Ovary (tissue), 9 donors: ENCODE data around the gene PAN3. TPM values are rescaled to one million over a fixed set of nuclear protein-coding genes. Genes with fewer than 3 reads are reported as not detected.

Experiments
- DNase-seq, 5 donors: peaks; one replicate each; pipeline ENCODE4 v3.0.0-alpha.2; 2019 to 2020
- H3K27ac ChIP-seq, 2 donors: fragments of 200-600 bp; one replicate each; pipeline versions ENCODE4 v1.5.1 to v1.8.0; 2019 to 2022
- H3K27me3 ChIP-seq: fragments of 200-600 bp; one replicate; pipeline ENCODE4 v1.8.0; 2022
- H3K36me3 ChIP-seq: fragments of 200-600 bp; sonication (generic); one replicate; pipeline ENCODE4 v1.5.1; 2019
- H3K4me1 ChIP-seq: one replicate; pipeline ENCODE4 v1.8.1; 2013; ENCODE audit warnings: mild to moderate bottlenecking, moderate library complexity; ENCODE audit not compliant: insufficient read depth
- H3K4me3 ChIP-seq: fragments of 200-600 bp; sonication (generic); one replicate; pipeline ENCODE4 v1.5.1; 2017
- H3K9me3 ChIP-seq, 2 donors: fragments of 200-600 bp in 1 of 2; sonication (generic) in 1 of 2; one replicate each; pipeline versions ENCODE4 v1.5.1 to v1.8.1; 2013 to 2019; ENCODE audit warnings: mild to moderate bottlenecking in 1 of 2, moderate library complexity in 1 of 2
- CTCF ChIP-seq, 3 donors: fragments of 450-650 bp in 2 of 3; fragments of 200-600 bp in 1 of 3; IDR thresholded peaks; one replicate each; pipeline versions ENCODE4 v1.5.1 to v1.8.0; 2016 to 2022; ENCODE audit warnings: antibody characterized with exemption in 3 of 3, mild to moderate bottlenecking in 1 of 3
- EP300 ChIP-seq: sonication (generic); formaldehyde crosslinking; IDR thresholded peaks from one replicate; pipeline ENCODE4 v1.6.1; 2017; ENCODE audit warnings: antibody characterized with exemption
- POLR2A ChIP-seq: fragments of 450-650 bp; IDR thresholded peaks from one replicate; pipeline ENCODE4 v1.6.1; 2017; ENCODE audit warnings: antibody characterized with exemption, mild to moderate bottlenecking, moderate library complexity
- whole genome bisulfite sequencing, 3 donors: extraction: QIAGEN DNeasy Blood & Tissue Kit in 1 of 3; methylation state at CpG; one replicate each; pipeline versions ENCODE4 v1.1.5 to v1.1.7; 2013 to 2017; 5-methylcytosine and 5-hydroxymethylcytosine counted together
- intact Hi-C, 4 donors: fragments of 100-400 bp; cut with DNase I; formaldehyde crosslinking; loops; one replicate each; pipeline versions ENCODE4 v1.11.0 to v1.15.1; 2022 to 2023
- polyA plus RNA-seq, 2 donors: library from polyadenylated mRNA; stranded (reverse); fragments of 200-250 nt in 1 of 2; fragments of 350-450 nt in 1 of 2; fragmentation: Illumina TruSeq in 1 of 2; extraction: RNeasy Lipid Tissue Mini Kit (QIAGEN cat#74804) in 1 of 2; gene quantifications; one replicate each; pipeline ENCODE4 v1.2.3, GENCODE V29; 2013 to 2014
- total RNA-seq, 7 donors: library from RNA; depleted of rRNA in 2 of 7; stranded (reverse); fragments of >200 nt in 2 of 7; fragmentation: NEBNext Ultra II Directional in 3 of 7; extraction: Animal tissue kit (Norgen Biotek cat#: 25700) in 3 of 7; gene quantifications; one replicate each; pipeline versions ENCODE4 v1.1.0 to v1.2.4, GENCODE V29; 2016 to 2023
- donor health status: DM: no; HTN: no; CAD: no; lungs with moderate emphysema.
- donor health status: DM: no; HTN: no; CAD: no.
- donor health status: Bipolar disorder and iron deficiency.
- donor health status: DM: yes; HTN: yes; CAD: no.
- donor health status: DM: no; HTN: no; CAD: no.
- donor health status: DM: yes; HTN: yes; CAD: no.

The PAN3 gene
- total and polyA plus RNA-seq, 9 donors = 13.2 to 40.7 (median 35.7) TPM

GRCh38 chr13:28159057-28159456 is 20.7 kb downstream of the PAN3 start:
- WGBS, 3 donors = 95 to 98% (median 97%) methylated on average over 4 of the region's 4 CpGs
- Histone ChIP-seq H3K4me1 (peaks cover 5% of the 10 kb centered on the region), H3K9me3 (no peaks in the 10 kb centered on the region), H3K27ac (no peak overlapping the region), H3K4me3 (no peak overlapping the region), H3K36me3 (no peaks in the 10 kb centered on the region), H3K27me3 (no peaks in the 10 kb centered on the region)
- intact Hi-C loops = no loop called here
- DNase-seq = no peak
- no peak for TF ChIP-seq POLR2A
- TF ChIP-seq CTCF (IDR thresholded peaks at IDR 0.05) = no peak
- no peak for TF ChIP-seq EP300

GRCh38 chr13:28161370-28161769 is 23.0 kb downstream of the PAN3 start:
- H3K4me3 ChIP-seq = no peak overlapping the region
- no peaks in the 10 kb centered on the region for H3K36me3 ChIP-seq
- intact Hi-C loops = no loop called here
- WGBS, 3 donors = 24 to 41% (median 39%) methylated on average over 1 of the region's 1 CpG
- no peak for DNase-seq
- H3K27me3 ChIP-seq = no peaks in the 10 kb centered on the region
- peaks cover 5% of the 10 kb centered on the region for H3K4me1 ChIP-seq
- no peak overlapping the region for H3K27ac ChIP-seq
- no peaks in the 10 kb centered on the region for H3K9me3 ChIP-seq
- no peak for TF ChIP-seq POLR2A
- TF ChIP-seq EP300 = no peak
- no peak for TF ChIP-seq CTCF (IDR thresholded peaks at IDR 0.05)

GRCh38 chr13:28163587-28163986 is 25.2 kb downstream of the PAN3 start:
- no peak overlapping the region for H3K4me3 ChIP-seq
- peaks cover 5% of the 10 kb centered on the region for H3K4me1 ChIP-seq
- 92 to 95% (median 93%) methylated on average over 4 of the region's 4 CpGs for WGBS, 3 donors
- intact Hi-C loops = no loop called here
- no peaks in the 10 kb centered on the region for H3K36me3 ChIP-seq
- DNase-seq = no peak
- TF ChIP-seq EP300 = no peak
- TF ChIP-seq CTCF (IDR thresholded peaks at IDR 0.05) = no peak
- TF ChIP-seq POLR2A = no peak
- no peak overlapping the region for H3K27ac ChIP-seq
- H3K9me3 ChIP-seq = no peaks in the 10 kb centered on the region
- H3K27me3 ChIP-seq = no peaks in the 10 kb centered on the region

GRCh38 chr13:28166257-28166656 is 27.9 kb downstream of the PAN3 start:
- no peaks in the 10 kb centered on the region for H3K27me3 ChIP-seq
- WGBS, 3 donors = 100% methylated on average over 1 of the region's 1 CpG
- TF ChIP-seq CTCF (IDR thresholded peaks at IDR 0.05) (no peak), EP300 (no peak), POLR2A (no peak)
- H3K9me3 ChIP-seq = no peaks in the 10 kb centered on the region
- no peak for DNase-seq
- H3K4me3 ChIP-seq = no peak overlapping the region
- peaks cover 3% of the 10 kb centered on the region for H3K4me1 ChIP-seq
- no peak overlapping the region for H3K27ac ChIP-seq
- intact Hi-C loops = no loop called here
- H3K36me3 ChIP-seq = no peaks in the 10 kb centered on the region

- Histone ChIP-seq H3K9me3 (no peaks in the 10 kb centered on the region), H3K27me3 (no peaks in the 10 kb centered on the region), H3K4me1 (no peaks in the 10 kb centered on the region), H3K27ac (no peak overlapping the region), H3K4me3 (no peak overlapping the region), H3K36me3 (no peaks in the 10 kb centered on the region)
- intact Hi-C loops = no loop called here
- DNase-seq = no peak
- 95 to 98% (median 96%) methylated on average over 5 of the region's 5 CpGs for WGBS, 3 donors
- TF ChIP-seq EP300 = no peak
- TF ChIP-seq POLR2A = no peak
- no peak for TF ChIP-seq CTCF (IDR thresholded peaks at IDR 0.05)
Measured at GRCh38 chr13:28171266-28171665, 32.9 kb downstream of the PAN3 start.
